HL-60 (cell line): ENCODE data around the gene HDAC9.

Source experiments
- CTCF ChIP-seq: IDR thresholded peaks from one replicate; pipeline ENCODE4 v1.5.1; 2011; ENCODE audit warnings: low read length, control low read depth, inconsistent platforms; ENCODE audit not compliant: insufficient read depth
- REST ChIP-seq: IDR thresholded peaks from 2 replicates; pipeline ENCODE4 v1.6.1; 2012; ENCODE audit warnings: low read depth; ENCODE audit not compliant: insufficient replicate concordance

GRCh38 chr7:18654709-18655108 is 159.2 kb downstream of the HDAC9 start:
- TF ChIP-seq CTCF: no peak
- TF ChIP-seq REST: no peak
